Peyer's patch (tissue), 4 donors: ENCODE results near the gene DIAPH2. TPM values are rescaled to one million over a fixed set of nuclear protein-coding genes. Genes with fewer than 3 reads are reported as not detected.

Experiments used
- DNase-seq, 3 donors: peaks; one replicate each; pipeline ENCODE4 v3.0.0-alpha.2; 2017 to 2019
- H3K27ac ChIP-seq, 4 donors: fragments of 200-600 bp; sonication (generic); one replicate each; pipeline ENCODE4 v1.5.1; 2016 to 2019
- H3K27me3 ChIP-seq, 2 donors: fragments of 200-600 bp; sonication (generic); one replicate each; pipeline ENCODE4 v1.5.1; 2019
- H3K36me3 ChIP-seq, 3 donors: fragments of 200-600 bp; sonication (generic); one replicate each; pipeline ENCODE4 v1.5.1; 2016 to 2019
- H3K4me1 ChIP-seq, 4 donors: fragments of 200-600 bp; sonication (generic); one replicate each; pipeline ENCODE4 v1.5.1; 2016 to 2019
- H3K4me3 ChIP-seq, 4 donors: fragments of 200-600 bp; sonication (generic); 1 replicate in 3 of 4; 2 replicates in 1 of 4; pipeline ENCODE4 v1.5.1; 2016 to 2019; ENCODE audit warnings: mild to moderate bottlenecking in 1 of 4
- H3K9me3 ChIP-seq, 4 donors: fragments of 200-600 bp; sonication (generic); one replicate each; pipeline ENCODE4 v1.5.1; 2016 to 2019; ENCODE audit warnings: mild to moderate bottlenecking in 1 of 4
- CTCF ChIP-seq, 6 experiments: fragments of 450-650 bp in 4 of 6; fragments of 200-600 bp in 2 of 6; sonication (generic) in 1 of 6; IDR thresholded peaks; one replicate each; pipeline ENCODE4 v1.5.1; 2017 to 2019; ENCODE audit warnings: antibody characterized with exemption in 6 of 6, mild to moderate bottlenecking in 3 of 6, moderate library complexity in 1 of 6
- POLR2A ChIP-seq, 2 donors: fragments of 450-650 bp; IDR thresholded peaks; one replicate each; pipeline ENCODE4 v1.5.1; 2017; ENCODE audit warnings: antibody characterized with exemption in 2 of 2, mild to moderate bottlenecking in 2 of 2, moderate library complexity in 2 of 2
- total RNA-seq, 4 donors: library from RNA; depleted of rRNA; stranded (reverse); fragments of >200 nt; gene quantifications; one replicate each; pipeline ENCODE4 v1.1.0, GENCODE V29; 2016

Gene DIAPH2
- total RNA-seq, 4 donors from 2014 or later, result 15.1 to 114 (median 33.0) TPM

- no peak overlapping the region for H3K4me3 ChIP-seq
- no peaks in the 10 kb centered on the region for H3K4me1 ChIP-seq
- H3K27ac ChIP-seq, result no peak overlapping the region
- no peak for DNase-seq
- H3K27me3 ChIP-seq, result no peaks in the 10 kb centered on the region
- no peak for TF ChIP-seq CTCF (IDR thresholded peaks at IDR 0.05)
- no peak for TF ChIP-seq POLR2A (IDR thresholded peaks at IDR 0.05)
- no peaks in the 10 kb centered on the region for H3K9me3 ChIP-seq
- H3K36me3 ChIP-seq, result no peaks in the 10 kb centered on the region
Observed at GRCh38 chrX:97551821-97552220, 867.2 kb downstream of the DIAPH2 start.

GRCh38 chrX:97553833-97554232, 869.2 kb downstream of the DIAPH2 start:
- no peak for TF ChIP-seq POLR2A (IDR thresholded peaks at IDR 0.05)

GRCh38 chrX:97556359-97556758, 871.7 kb downstream of the DIAPH2 start:
- Histone ChIP-seq H3K36me3 (no peaks in the 10 kb centered on the region), H3K27ac (no peak overlapping the region), H3K4me1 (no peaks in the 10 kb centered on the region), H3K9me3 (no peaks in the 10 kb centered on the region), H3K27me3 (no peaks in the 10 kb centered on the region), H3K4me3 (no peak overlapping the region)
- TF ChIP-seq POLR2A (IDR thresholded peaks at IDR 0.05) (no peak), CTCF (IDR thresholded peaks at IDR 0.05) (no peak)
- no peak for DNase-seq

More at GRCh38 chrX:97553833-97554232, 869.2 kb downstream of the DIAPH2 start:
- DNase-seq, result no peak
- no peak overlapping the region for H3K4me3 ChIP-seq
- no peaks in the 10 kb centered on the region for H3K27me3 ChIP-seq
- no peaks in the 10 kb centered on the region for H3K36me3 ChIP-seq
- H3K4me1 ChIP-seq, result no peaks in the 10 kb centered on the region
- no peaks in the 10 kb centered on the region for H3K9me3 ChIP-seq
- H3K27ac ChIP-seq, result no peak overlapping the region

- peak overlapping the region in 2 of 4 donors; percentile 13 to 35 for H3K27ac ChIP-seq
- H3K4me1 ChIP-seq, result peaks cover 0 to 2% (median 0%) of the 10 kb centered on the region in 4 donors
- H3K27me3 ChIP-seq, result no peaks in the 10 kb centered on the region
- H3K9me3 ChIP-seq, result no peaks in the 10 kb centered on the region
- peak in 2 of 3 donors; percentile 48 to 67 for DNase-seq
- no peak for TF ChIP-seq CTCF (IDR thresholded peaks at IDR 0.05)
- TF ChIP-seq POLR2A (IDR thresholded peaks at IDR 0.05), result no peak
- H3K4me3 ChIP-seq, result peak overlapping the region; percentile 5 to 42 (median 26)
- no peaks in the 10 kb centered on the region for H3K36me3 ChIP-seq
Observed at GRCh38 chrX:97563531-97564133, 879.0 kb downstream of the DIAPH2 start.

GRCh38 chrX:97564496-97564895, 879.9 kb downstream of the DIAPH2 start:
- H3K27ac ChIP-seq, result no peak overlapping the region
- DNase-seq, result no peak
- no peaks in the 10 kb centered on the region for H3K36me3 ChIP-seq
- no peak overlapping the region for H3K4me3 ChIP-seq
- H3K4me1 ChIP-seq, result peaks cover 0 to 2% (median 0%) of the 10 kb centered on the region in 4 donors
- H3K9me3 ChIP-seq, result no peaks in the 10 kb centered on the region
- no peaks in the 10 kb centered on the region for H3K27me3 ChIP-seq
- TF ChIP-seq POLR2A (IDR thresholded peaks at IDR 0.05), result no peak
- no peak for TF ChIP-seq CTCF (IDR thresholded peaks at IDR 0.05)

- TF ChIP-seq POLR2A (IDR thresholded peaks at IDR 0.05) (no peak), CTCF (IDR thresholded peaks at IDR 0.05) (no peak)
- H3K27ac ChIP-seq, result no peak overlapping the region
- no peak overlapping the region for H3K4me3 ChIP-seq
- H3K27me3 ChIP-seq, result no peaks in the 10 kb centered on the region
- no peak for DNase-seq
- H3K36me3 ChIP-seq, result no peaks in the 10 kb centered on the region
- no peaks in the 10 kb centered on the region for H3K4me1 ChIP-seq
- H3K9me3 ChIP-seq, result no peaks in the 10 kb centered on the region
Observed at GRCh38 chrX:97587171-97587570, 902.5 kb downstream of the DIAPH2 start.
